ENCODE results near the gene HMOX1.

The HMOX1 gene

DNA sequence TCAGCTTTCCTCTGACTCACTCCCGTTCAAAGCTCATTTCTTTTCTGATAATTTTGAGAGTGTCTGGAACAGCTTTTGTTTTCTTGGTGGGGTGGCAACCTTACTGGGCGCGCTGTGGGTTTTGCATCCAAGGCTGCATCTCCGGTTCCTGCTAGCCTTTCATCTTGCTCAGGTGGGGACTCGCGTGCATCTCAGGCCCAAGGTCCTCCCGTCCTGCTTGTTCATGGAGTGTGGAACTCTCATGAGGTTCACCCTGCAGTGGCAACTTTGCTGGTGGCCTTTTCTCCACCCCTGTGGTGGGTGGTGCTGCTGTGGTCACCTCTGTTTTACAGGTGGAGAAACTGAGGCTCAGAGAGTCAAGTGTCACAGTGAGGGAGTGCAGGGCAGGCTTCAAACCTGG lies 44.6 kb downstream of the HMOX1 start:
- FAIRE-seq (no peak), DNase-seq (ENCODE audit: insufficient read length, low spot score) (no peak)
- TF ChIP-seq, protein P1, sequence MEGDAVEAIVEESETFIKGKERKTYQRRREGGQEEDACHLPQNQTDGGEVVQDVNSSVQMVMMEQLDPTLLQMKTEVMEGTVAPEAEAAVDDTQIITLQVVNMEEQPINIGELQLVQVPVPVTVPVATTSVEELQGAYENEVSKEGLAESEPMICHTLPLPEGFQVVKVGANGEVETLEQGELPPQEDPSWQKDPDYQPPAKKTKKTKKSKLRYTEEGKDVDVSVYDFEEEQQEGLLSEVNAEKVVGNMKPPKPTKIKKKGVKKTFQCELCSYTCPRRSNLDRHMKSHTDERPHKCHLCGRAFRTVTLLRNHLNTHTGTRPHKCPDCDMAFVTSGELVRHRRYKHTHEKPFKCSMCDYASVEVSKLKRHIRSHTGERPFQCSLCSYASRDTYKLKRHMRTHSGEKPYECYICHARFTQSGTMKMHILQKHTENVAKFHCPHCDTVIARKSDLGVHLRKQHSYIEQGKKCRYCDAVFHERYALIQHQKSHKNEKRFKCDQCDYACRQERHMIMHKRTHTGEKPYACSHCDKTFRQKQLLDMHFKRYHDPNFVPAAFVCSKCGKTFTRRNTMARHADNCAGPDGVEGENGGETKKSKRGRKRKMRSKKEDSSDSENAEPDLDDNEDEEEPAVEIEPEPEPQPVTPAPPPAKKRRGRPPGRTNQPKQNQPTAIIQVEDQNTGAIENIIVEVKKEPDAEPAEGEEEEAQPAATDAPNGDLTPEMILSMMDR (IDR thresholded peaks at IDR 0.05; ENCODE audit: insufficient read depth, missing control alignments): no peak

DNA sequence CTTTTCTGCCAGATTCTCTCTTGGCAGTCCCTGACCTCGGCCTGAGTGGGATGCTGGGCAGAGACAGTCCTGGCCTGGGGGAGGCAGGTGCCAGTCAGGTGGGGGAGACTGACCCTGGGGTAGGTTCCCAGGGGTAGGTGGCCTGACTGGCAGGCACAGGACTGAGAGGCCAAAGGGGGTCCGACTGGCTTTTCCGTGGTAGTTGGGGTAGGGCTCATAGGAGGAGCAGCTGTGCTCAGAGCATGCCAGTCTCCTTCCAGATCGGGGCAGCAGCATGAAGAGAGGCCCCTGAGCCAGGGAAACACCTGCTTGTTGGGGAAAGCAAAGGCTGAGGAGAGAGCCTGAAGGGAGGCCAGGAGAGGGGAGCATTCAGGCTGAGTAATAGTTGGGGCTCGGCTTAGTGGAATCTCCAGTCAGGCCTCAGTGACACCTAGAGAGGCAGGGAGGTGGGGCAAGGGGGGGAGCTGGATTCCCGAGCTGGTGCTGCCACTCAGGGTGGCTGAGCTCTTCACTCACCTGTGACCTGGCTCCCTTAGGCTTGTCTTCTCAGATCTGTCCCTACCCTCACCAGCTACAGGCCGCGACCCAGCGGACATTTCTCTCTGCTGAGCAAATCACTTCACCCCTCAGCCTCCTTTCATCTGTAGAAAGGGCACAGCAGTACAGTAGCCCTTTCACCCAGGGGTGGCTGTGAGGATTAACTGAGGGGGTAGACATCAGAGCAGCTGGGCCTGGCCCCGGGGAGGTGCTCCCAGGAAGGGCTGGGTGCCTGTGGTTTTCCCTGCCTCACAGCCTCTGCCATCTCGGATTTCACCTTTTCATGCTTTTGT lies 45.3 kb downstream of the HMOX1 start:
- FAIRE-seq (no peak), DNase-seq (ENCODE audit: insufficient read length, low spot score) (no peak)
- TF ChIP-seq, protein P1 (IDR thresholded peaks at IDR 0.05; ENCODE audit: insufficient read depth, missing control alignments): no peak

DNA sequence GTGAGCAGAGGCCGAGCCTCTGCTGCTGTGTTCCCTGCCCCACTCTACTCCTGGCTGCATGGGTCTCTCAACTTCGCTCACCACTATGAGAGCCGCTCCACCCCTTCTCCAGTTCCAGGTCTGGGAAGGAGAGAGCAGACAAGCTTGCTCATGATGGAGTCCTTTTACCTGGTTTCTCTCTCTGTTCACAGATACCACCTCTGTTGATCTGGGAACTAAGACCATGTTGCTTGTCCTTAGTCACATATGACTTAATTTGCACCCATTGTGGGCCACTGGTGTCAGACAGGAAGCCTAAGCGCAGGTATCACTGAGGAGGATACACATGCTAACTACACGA lies 45.9 kb downstream of the HMOX1 start:
- FAIRE-seq (no peak), DNase-seq (ENCODE audit: insufficient read length, low spot score) (no peak)
- TF ChIP-seq, protein P1 (IDR thresholded peaks at IDR 0.05; ENCODE audit: insufficient read depth, missing control alignments): no peak

DNA sequence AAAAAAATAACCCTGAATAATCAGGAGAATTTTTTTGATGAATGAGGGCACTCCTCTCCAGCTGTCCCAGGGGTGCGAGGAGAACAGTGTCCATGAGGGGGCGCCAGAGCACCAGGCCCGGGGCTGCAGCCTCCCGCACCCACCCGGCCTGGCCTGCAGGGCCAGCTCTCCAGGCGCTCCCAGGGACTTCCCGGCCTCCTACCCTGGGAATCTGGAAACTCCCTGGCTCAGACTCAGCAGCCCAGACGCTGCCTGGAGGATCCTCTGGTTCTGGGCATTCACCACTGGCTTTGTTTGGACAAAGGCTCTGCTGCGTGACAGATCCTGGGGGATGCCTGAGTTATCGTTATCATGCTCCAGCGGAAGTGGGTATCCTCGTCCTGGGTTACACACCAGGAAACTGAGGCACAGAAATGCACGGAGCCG lies 50.0 kb downstream of the HMOX1 start:
- DNase-seq (ENCODE audit: insufficient read length, low spot score) (peak; percentile 36), FAIRE-seq (no peak)
- TF ChIP-seq, protein P1 (IDR thresholded peaks at IDR 0.05; ENCODE audit: insufficient read depth, missing control alignments): peak; percentile 68

DNA sequence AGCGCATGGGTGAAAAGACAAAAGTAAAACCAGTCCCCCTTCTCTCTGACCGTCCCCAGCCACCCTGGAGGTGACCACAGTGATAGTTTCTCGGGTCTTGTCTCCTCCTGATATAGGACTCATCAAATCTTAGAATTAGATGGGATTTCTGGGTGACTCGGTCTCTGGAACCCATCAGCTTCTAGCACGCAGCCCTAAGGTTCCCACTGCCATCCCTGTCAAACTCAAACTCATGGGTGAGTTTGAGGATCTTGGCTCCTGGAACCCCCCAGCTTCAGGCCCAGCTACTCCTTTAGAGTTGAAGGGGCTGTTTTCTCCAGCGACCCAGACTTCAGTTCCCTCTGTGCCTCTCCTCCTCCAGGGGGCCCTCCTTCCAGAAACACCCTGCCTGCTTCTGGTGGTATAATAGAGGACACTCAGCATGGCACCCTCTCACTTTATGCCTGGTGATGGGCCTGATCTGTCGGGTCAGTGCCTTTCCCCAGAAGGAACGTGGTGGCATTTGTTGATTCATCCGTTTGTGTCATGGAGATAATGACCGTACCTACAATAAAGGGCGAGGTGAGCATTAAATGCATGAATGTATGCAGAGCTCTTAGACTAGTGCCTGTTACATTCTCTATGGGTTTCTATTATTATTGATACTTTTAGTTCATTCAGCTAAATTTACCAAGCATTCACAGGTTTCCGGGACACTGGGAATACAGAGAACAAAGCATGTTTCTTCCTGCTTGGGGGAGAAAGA lies 50.8 kb downstream of the HMOX1 start:
- no peak for DNase-seq (ENCODE audit: insufficient read length, low spot score)
- FAIRE-seq: no peak
- TF ChIP-seq, protein P1 (IDR thresholded peaks at IDR 0.05; ENCODE audit: insufficient read depth, missing control alignments): no peak

DNA sequence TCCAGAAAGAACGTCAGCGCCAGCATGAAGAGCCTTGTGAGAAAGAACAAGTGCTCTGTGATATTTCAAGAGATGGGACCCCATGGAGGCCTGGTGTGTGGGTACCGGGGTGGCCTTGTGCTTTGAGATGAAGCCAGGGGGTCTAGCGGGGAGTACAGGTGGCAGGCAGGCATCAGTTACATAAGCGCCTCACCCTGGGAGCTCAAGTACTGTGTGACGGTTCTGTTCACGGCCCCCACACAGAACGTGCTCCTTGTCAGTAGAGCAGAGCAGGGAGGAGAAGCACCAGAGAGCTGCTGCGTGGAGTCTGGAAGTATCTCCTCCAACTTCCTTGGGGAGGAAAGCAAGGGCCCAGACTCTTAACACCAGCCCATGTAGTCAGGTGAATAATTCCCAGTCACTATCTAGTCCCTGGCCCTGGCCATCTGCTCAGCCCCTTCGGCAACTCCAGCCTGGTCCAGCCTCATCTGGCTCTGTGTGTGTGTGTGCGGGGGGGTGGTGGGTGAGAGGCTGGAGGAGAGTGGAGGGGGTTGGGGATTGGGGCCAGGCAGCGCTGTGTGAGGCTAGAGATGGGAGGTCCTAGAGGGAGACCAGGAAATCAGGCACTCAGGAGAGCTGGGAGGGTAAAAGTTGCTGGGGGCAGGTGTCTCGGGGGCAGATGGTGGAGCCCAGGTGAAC lies 51.5 kb downstream of the HMOX1 start:
- TF ChIP-seq, protein P1 (IDR thresholded peaks at IDR 0.05; ENCODE audit: insufficient read depth, missing control alignments): no peak
- FAIRE-seq: no peak

More for the DNA sequence above, 51.5 kb downstream of the HMOX1 start:
- DNase-seq (ENCODE audit: insufficient read length, low spot score): no peak

All from D721Med (cell line).